Skin of body (tissue), 2 donors: Measurements from ENCODE around the gene LPO. TPM values are rescaled to one million over a fixed set of nuclear protein-coding genes. Genes with fewer than 3 reads are reported as not detected.

Source experiments
- DNase-seq: peaks from one replicate; lab custom pipeline; 2025; lab: John Stamatoyannopoulos, UW
- total RNA-seq: library from RNA; depleted of rRNA; stranded (reverse); fragments of >200 nt; gene quantifications from one replicate; pipeline ENCODE4 v1.2.3, GENCODE V29; 2014

Gene LPO
- total RNA-seq, 1 donor from 2014 or later, result not detected

DNA sequence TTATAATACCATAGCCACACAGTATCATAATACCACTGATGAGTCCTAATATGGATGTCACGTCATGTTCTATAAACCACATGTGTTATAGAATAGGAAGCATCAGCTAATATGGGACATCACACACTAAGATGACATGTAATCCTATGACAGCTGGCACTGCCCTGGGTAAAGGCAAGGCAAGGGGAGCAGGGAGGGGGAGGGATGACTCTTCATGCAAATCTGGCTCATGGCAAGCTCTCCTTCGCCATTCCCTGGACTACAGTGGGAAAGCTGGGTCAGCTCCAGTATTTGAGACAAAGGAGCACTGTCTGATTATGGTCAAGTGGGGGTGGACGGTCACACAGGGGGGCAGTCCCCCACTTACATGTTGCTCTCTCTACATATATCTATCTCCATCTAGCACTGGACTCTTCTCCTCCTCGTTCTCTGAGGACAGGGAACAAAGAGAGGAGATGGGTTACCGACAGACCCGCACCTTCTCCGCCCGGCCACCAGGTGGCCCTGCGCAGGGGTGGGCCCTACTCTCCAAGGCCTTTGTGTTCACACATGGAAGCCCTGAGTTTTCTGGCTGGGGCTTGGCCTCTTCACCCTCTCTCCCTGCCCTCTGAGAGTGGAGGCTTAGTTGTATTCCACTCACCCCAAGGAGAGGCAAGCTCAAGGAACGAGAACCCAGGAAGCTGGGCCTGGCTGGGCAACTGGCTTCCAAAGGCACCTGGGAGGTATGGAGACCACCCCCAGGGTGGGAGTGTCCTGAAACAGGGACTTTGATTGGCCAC is 65.8 kb downstream of the LPO start:
- no peak for DNase-seq

- no peak for DNase-seq
Measured at GRCh38 chr17:58304750-58305486, 66.5 kb downstream of the LPO start.

DNA sequence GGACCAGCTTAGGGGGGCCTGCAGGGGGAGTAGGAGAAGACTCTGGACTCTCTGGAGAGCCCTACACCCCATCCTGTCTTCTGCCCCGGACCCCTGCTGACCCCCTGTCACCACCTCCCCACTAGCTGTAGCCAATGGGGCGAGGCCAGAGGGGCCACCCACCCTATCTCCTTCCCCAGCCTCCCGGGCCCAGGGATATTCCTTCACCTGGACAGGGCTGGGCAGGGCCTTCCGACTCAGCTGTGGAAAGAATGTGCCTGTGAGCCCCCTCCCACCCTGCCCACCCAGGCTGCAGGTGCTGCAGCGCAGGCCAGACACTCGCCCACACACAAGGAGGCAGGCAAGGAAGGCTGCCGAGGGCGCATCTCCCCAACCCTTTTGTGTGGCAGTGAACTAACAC is 67.2 kb downstream of the LPO start:
- DNase-seq, result no peak

- DNase-seq, result no peak
Measured at GRCh38 chr17:58306131-58306951, 68.0 kb downstream of the LPO start.

DNA sequence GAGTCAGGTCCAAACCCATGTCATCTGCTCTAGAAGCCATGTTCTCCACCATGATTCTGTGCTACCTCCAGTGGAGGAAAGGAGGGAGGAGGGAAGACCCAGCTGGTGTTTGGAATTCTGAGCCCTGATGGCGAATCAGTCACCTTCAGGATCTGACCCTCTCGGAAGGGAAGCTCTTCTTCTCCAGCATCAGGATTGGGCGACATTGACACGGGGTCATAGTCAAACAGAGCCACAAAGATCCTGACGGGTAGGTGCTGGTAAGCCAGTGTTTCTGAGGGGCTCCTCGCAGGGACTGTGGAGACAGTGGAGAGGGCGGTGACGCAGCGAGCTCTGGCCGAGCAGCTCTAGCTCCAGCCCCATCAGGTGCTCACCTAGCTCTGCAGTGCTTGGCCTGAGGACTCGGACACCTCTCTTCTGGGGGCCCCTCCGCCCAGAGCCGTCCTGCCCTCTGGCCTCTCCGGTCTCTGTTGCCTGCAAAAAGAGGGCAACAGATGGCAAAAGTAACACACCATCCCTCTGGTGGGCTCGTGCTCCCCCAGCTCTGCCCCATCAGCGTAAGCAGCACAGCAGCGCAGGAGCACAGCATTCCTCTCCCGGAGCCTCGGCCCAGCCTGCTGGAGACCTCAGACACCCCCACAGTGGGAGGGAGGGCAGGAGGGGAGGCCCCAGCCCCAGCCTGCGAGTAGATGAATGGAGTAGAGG is 69.2 kb downstream of the LPO start:
- DNase-seq, result no peak

- no peak for DNase-seq
Measured at GRCh38 chr17:58308173-58308984, 70.0 kb downstream of the LPO start.

- DNase-seq, result no peak
Measured at GRCh38 chr17:58308985-58309917, 70.9 kb downstream of the LPO start.

- no peak for DNase-seq
Measured at GRCh38 chr17:58309918-58310259, 71.5 kb downstream of the LPO start.

- no peak for DNase-seq
Measured at GRCh38 chr17:58310511-58311428, 72.4 kb downstream of the LPO start.

- DNase-seq, result no peak
Measured at GRCh38 chr17:58311429-58311894, 73.1 kb downstream of the LPO start.

GRCh38 chr17:58312021-58312630 is 73.7 kb downstream of the LPO start:
- DNase-seq, result no peak

- DNase-seq, result no peak
Measured at GRCh38 chr17:58312829-58313228, 74.4 kb downstream of the LPO start.

DNA sequence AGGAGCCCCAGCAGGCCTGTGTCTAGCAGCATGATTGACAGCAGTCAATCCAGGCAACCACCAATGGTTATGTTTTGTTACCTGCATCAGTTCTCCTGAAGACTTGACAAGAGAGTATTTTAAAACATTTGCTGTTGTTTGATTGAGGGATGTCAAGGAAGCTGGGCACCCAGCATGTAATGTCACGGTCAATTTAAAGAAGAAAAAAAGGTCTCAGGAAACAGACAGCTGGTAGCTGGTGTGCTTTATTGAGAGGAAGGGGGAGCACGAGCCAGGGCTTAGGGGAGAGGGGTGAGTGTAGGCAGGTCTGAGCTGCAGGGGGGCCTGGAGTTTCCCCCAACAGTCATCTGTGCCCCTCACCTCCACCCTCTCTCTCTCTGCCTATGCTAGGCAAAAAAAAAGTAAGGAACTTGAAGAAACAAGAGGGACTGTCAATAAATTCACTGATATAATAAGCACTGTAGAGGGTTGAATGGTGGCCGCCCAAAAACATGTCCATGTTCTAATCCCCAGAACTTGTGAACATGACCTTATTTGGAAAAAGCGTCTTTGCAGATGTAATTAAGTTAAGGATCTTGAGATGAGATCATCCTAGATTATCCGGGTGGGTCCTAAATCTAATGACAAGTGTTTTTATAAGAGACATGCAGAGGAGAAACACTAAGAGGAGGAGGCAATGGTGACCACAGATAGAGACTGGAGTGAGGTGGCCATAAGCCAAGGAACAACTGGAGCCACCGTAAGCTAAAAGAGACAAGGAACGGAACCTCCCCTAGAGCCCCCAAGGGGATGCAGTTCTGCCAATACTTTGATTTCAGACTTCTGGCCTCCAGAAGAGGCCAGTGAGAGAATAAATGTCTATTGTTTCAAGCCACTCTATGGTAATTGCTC is 75.7 kb downstream of the LPO start:
- no peak for DNase-seq

- no peak for DNase-seq
Measured at GRCh38 chr17:58314706-58315015, 76.3 kb downstream of the LPO start.

DNA sequence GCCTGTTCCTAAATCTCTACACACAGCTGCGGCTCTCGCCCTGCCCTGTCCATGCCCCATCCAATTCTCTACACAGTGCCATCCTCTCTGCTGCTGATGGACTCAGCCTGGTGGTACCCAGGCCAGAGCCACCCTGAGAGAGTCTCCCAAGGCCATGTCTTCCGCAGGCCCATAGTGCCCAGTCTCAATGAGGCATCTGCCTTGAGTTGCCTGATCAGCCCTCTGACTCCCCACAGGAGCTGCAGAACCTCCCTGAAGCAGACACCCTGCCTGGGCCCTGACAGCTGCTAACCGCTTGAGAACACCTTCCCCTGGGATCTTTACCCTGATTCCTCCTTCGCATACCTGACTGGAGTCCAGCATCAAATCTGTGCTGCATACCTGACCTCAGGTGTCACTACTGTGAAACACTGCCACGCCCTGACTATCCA is 76.9 kb downstream of the LPO start:
- no peak for DNase-seq

GRCh38 chr17:58315750-58316149 is 77.4 kb downstream of the LPO start:
- no peak for DNase-seq
